ENCODE data around the gene FRRS1L. TPM values are rescaled to one million over a fixed set of nuclear protein-coding genes. Genes with fewer than 3 reads are reported as not detected.

The FRRS1L gene
- total RNA-seq, result under 0.01 and 0.14 TPM in 2 replicates

- H3K4me3 ChIP-seq (ENCODE audit: low read depth, low read length), result peak within 1 kb of the TSS; percentile 26
Observed at GRCh38 chr9:109166771-109167601, at the start of gene FRRS1L. Gene FRRS1L, minus strand, starts transcription at chr9:109167249. Its CDS starts 111 bp downstream, at chr9:109167138.

GRCh38 chr9:109214414-109214813 is 47.4 kb upstream of the FRRS1L start:
- DNase-seq (ENCODE audit: low read depth), result no peak
- no peak for TF ChIP-seq CTCF (IDR thresholded peaks at IDR 0.05; ENCODE audit: insufficient read depth, low read length, poor library complexity, severe bottlenecking)

More at GRCh38 chr9:109166771-109167601, at the start of gene FRRS1L:
- DNase-seq (ENCODE audit: low read depth), result no peak
- Histone ChIP-seq H3K36me3 (ENCODE audit: control insufficient read depth, insufficient read depth, low read length) (no peaks in the 10 kb centered on the region), H3K27me3 (ENCODE audit: control insufficient read depth, insufficient read depth, low read length) (peaks cover 11% of the 10 kb centered on the region)
- TF ChIP-seq CTCF (IDR thresholded peaks at IDR 0.05; ENCODE audit: insufficient read depth, low read length, poor library complexity, severe bottlenecking), result no peak

GRCh38 chr9:109213285-109214121 is 46.5 kb upstream of the FRRS1L start:
- Histone ChIP-seq H3K36me3 (ENCODE audit: control insufficient read depth, insufficient read depth, low read length) (no peaks in the 10 kb centered on the region), H3K4me3 (ENCODE audit: low read depth, low read length) (no peak overlapping the region), H3K27me3 (ENCODE audit: control insufficient read depth, insufficient read depth, low read length) (peaks cover 6% of the 10 kb centered on the region)
- DNase-seq (ENCODE audit: low read depth), result no peak
- no peak for TF ChIP-seq CTCF (IDR thresholded peaks at IDR 0.05; ENCODE audit: insufficient read depth, low read length, poor library complexity, severe bottlenecking)

More at GRCh38 chr9:109214414-109214813, 47.4 kb upstream of the FRRS1L start:
- no peaks in the 10 kb centered on the region for H3K36me3 ChIP-seq (ENCODE audit: control insufficient read depth, insufficient read depth, low read length)
- H3K4me3 ChIP-seq (ENCODE audit: low read depth, low read length), result no peak overlapping the region
- H3K27me3 ChIP-seq (ENCODE audit: control insufficient read depth, insufficient read depth, low read length), result peaks cover 6% of the 10 kb centered on the region

GRCh38 chr9:109212768-109213167 is 45.7 kb upstream of the FRRS1L start:
- Histone ChIP-seq H3K36me3 (ENCODE audit: control insufficient read depth, insufficient read depth, low read length) (no peaks in the 10 kb centered on the region), H3K27me3 (ENCODE audit: control insufficient read depth, insufficient read depth, low read length) (peaks cover 6% of the 10 kb centered on the region), H3K4me3 (ENCODE audit: low read depth, low read length) (no peak overlapping the region)
- DNase-seq (ENCODE audit: low read depth), result no peak
- TF ChIP-seq CTCF (IDR thresholded peaks at IDR 0.05; ENCODE audit: insufficient read depth, low read length, poor library complexity, severe bottlenecking), result no peak

- Histone ChIP-seq H3K4me3 (ENCODE audit: low read depth, low read length) (no peak overlapping the region), H3K27me3 (ENCODE audit: control insufficient read depth, insufficient read depth, low read length) (no peaks in the 10 kb centered on the region), H3K36me3 (ENCODE audit: control insufficient read depth, insufficient read depth, low read length) (no peaks in the 10 kb centered on the region)
- TF ChIP-seq CTCF (IDR thresholded peaks at IDR 0.05; ENCODE audit: insufficient read depth, low read length, poor library complexity, severe bottlenecking), result no peak
- DNase-seq (ENCODE audit: low read depth), result no peak
Observed at GRCh38 chr9:109206670-109207069, 39.6 kb upstream of the FRRS1L start.

Data from kidney epithelial cell (primary cell).